WTC11 (cell line): Measurements from ENCODE around the gene ERBB2.
A peak's percentile ranks its signal among the peaks of the same experiment; 100 is the strongest.

Experiments used
- ATF1 ChIP-seq: sonication (generic); formaldehyde crosslinking; IDR thresholded peaks from 2 replicates; pipeline ENCODE4 v1.8.1; 2023; ENCODE audit warnings: mild to moderate bottlenecking, moderate library complexity, missing genetic modification reagents
- CTCF ChIP-seq: fragments of 200-600 bp; IDR thresholded peaks from 2 replicates; pipeline ENCODE4 v1.8.0; 2022; ENCODE audit warnings: antibody characterized with exemption
- JUN ChIP-seq: sonication (generic); formaldehyde crosslinking; IDR thresholded peaks from 2 replicates; pipeline ENCODE4 v1.8.0; 2023; ENCODE audit warnings: mild to moderate bottlenecking, missing genetic modification reagents
- PRDM15 ChIP-seq: sonication (generic); formaldehyde crosslinking; IDR thresholded peaks from 2 replicates; pipeline ENCODE4 v1.8.0; 2022; ENCODE audit warnings: missing genetic modification reagents
- TF ChIP-seq, protein P1 (sequence below): sonication (generic); formaldehyde crosslinking; IDR thresholded peaks from 2 replicates; pipeline ENCODE4 v1.8.0; 2022; ENCODE audit warnings: mild to moderate bottlenecking, missing genetic modification reagents
- TF ChIP-seq, protein P2 (sequence below): sonication (generic); formaldehyde crosslinking; conservative IDR thresholded peaks from 2 replicates; pipeline ENCODE4 v1.8.1; 2023; ENCODE audit warnings: mild to moderate bottlenecking, low read depth, missing genetic modification reagents, moderate library complexity
- TF ChIP-seq, protein P3 (sequence below): sonication (generic); formaldehyde crosslinking; IDR thresholded peaks from 2 replicates; pipeline ENCODE4 v1.8.1; 2022; ENCODE audit warnings: low read depth, mild to moderate bottlenecking, moderate library complexity, missing genetic modification reagents, borderline replicate concordance

DNA sequence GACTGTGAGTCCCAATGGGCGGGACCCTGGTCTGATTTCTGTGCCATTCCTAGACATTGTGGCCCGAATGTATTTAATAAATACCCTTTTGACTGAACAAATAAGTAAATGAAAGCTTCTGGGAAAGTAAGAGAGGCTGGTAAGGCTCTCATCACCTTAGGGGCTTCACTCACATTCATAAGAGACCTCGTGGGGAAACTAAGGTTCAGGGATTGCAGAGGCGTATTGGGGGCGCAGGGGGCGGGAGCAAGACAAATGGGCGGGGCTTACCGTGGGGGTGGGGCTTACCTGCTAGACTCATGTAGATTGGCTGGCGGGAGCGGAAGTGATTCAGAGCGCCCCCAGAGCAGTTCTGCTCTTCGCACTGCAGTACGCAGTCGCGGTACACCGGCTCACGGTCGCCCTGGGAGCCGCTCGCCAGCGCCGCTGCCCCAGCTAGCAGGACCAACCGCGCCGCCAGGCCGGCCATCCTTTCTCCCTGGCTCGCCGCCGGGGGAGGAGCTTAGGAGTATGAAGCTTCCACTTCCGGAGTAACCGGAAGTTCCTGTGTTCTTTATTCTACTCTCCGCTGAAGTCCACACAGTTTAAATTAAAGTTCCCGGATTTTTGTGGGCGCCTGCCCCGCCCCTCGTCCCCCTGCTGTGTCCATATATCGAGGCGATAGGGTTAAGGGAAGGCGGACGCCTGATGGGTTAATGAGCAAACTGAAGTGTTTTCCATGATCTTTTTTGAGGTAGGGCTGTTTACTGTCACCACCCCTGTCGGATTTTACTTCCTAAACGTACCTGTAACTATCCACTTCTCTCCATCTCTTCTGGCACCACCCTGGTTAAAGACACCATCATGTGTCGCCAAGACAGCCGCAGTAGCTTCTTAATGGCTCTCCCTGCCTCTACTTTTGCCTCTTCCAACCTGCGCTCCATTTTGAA, 12.1 kb upstream of the ERBB2 start, which contains the start of gene PGAP3:
- TF ChIP-seq, protein P1, sequence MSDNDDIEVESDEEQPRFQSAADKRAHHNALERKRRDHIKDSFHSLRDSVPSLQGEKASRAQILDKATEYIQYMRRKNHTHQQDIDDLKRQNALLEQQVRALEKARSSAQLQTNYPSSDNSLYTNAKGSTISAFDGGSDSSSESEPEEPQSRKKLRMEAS (CRISPR knock-in tag), result peak; percentile 48; the same call in 1 of the 2 replicates
- TF ChIP-seq PRDM15 (CRISPR knock-in tag) (no peak), ATF1 (no peak), CTCF (no peak), JUN (no peak)
- TF ChIP-seq, protein P2, sequence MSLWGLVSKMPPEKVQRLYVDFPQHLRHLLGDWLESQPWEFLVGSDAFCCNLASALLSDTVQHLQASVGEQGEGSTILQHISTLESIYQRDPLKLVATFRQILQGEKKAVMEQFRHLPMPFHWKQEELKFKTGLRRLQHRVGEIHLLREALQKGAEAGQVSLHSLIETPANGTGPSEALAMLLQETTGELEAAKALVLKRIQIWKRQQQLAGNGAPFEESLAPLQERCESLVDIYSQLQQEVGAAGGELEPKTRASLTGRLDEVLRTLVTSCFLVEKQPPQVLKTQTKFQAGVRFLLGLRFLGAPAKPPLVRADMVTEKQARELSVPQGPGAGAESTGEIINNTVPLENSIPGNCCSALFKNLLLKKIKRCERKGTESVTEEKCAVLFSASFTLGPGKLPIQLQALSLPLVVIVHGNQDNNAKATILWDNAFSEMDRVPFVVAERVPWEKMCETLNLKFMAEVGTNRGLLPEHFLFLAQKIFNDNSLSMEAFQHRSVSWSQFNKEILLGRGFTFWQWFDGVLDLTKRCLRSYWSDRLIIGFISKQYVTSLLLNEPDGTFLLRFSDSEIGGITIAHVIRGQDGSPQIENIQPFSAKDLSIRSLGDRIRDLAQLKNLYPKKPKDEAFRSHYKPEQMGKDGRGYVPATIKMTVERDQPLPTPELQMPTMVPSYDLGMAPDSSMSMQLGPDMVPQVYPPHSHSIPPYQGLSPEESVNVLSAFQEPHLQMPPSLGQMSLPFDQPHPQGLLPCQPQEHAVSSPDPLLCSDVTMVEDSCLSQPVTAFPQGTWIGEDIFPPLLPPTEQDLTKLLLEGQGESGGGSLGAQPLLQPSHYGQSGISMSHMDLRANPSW (CRISPR knock-in tag), result no peak
- TF ChIP-seq, protein P3, sequence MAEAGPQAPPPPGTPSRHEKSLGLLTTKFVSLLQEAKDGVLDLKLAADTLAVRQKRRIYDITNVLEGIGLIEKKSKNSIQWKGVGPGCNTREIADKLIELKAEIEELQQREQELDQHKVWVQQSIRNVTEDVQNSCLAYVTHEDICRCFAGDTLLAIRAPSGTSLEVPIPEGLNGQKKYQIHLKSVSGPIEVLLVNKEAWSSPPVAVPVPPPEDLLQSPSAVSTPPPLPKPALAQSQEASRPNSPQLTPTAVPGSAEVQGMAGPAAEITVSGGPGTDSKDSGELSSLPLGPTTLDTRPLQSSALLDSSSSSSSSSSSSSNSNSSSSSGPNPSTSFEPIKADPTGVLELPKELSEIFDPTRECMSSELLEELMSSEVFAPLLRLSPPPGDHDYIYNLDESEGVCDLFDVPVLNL (CRISPR knock-in tag), result no peak
